Measurements from ENCODE around the gene BRAP. TPM values are rescaled to one million over a fixed set of nuclear protein-coding genes. Genes with fewer than 3 reads are reported as not detected.

BRAP gene
- total RNA-seq: 15.1 and 22.8 TPM in 2 replicates

GRCh38 chr12:111685811-111686573, at the start of gene BRAP, which contains the start of gene ACAD10:
BRAP (minus strand) TSS chr12:111685956; CDS start chr12:111685792, 164 bp downstream.
ACAD10 (plus strand) TSS chr12:111686053; CDS start chr12:111692710, 6,657 bp downstream.

GRCh38 chr12:111598637-111599452, 86.9 kb downstream of the BRAP start, which contains the start of gene ATXN2:
ATXN2 (minus strand) TSS chr12:111599315; CDS start chr12:111599034, 281 bp downstream.

Other genes starting within 250 kb of the BRAP start
- 15.6 and 22.2 TPM in 2 replicates for gene ATXN2, start 86.6 kb downstream of the BRAP start, total RNA-seq
- 12.4 and 15.8 TPM in 2 replicates for gene ACAD10, start 97 bp upstream of the BRAP start, total RNA-seq
- gene ALDH2, start 81.0 kb upstream of the BRAP start, total RNA-seq: 122 and 163 TPM in 2 replicates
- gene MAPKAPK5, start 156.3 kb upstream of the BRAP start, total RNA-seq: 23.2 and 26.8 TPM in 2 replicates